ENCODE data around the gene PRCD. TPM values are rescaled to one million over a fixed set of nuclear protein-coding genes. Genes with fewer than 3 reads are reported as not detected.

PRCD gene
- total and polyA plus RNA-seq, 2 experiments from 2014 or later, result 0.43 to 3.4 TPM

DNA sequence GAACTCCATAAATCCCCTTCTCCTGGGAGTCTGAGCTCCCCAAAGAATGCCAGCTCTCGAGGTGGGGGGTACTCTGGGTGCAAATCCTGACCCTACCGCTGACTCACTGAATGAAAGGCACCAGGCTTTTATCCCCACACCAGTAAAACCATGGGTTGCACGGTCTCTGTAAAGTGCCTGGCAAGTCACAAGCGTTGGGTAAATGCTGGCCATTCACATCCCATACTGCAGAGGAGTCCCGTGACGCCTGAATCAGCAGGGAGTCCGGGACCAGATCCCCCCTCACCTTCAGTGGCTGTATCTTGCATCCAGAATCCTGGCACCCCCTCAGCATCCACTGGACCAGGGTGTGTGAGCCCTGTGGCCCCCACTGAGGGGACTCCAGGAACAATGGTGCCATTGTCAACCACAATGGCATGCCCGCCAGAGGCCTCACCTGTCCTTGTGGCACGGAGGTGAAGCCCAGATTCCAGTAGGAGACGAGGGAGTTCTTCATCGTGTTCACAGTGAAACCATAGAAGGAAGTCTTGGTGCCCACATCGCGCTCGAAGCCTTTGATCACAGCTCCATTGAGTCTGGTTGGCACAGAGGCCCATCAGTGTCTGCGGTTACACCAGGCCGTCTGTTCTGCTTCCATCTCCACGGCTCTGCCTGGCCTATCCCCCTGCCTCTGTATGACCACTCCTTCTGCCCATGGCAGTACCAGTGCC, 32.5 kb downstream of the PRCD start:
- in situ Hi-C loops (cut with MboI), result no loop called here

DNA sequence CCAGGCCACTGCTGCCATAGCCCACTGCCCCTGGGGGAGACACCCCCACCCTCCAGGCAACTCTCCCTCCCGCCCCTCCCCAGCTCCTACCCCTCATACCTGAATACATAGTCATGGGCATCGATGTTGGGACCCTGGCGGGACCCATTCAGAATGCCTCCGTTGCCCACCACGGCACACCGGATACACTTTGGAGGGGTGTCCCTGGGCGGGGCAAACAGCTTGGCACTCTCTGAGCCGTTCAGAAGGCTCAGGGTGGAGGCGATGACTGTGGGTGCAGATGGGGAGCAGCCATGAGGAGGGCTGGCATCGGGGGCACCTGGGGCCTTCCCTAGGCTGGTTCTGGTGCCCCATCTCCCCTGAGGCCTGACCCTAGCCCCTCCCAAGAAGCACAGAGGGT, 33.3 kb downstream of the PRCD start:
- Histone ChIP-seq H3K27ac (no peak overlapping the region), H2AFZ (no peak overlapping the region), H3K4me2 (ENCODE audit: unreplicated experiment) (no peak overlapping the region), H4K20me1 (ENCODE audit: insufficient read depth) (no peaks in the 10 kb centered on the region), H3K4me1 (ENCODE audit: insufficient read depth) (no peaks in the 10 kb centered on the region), H3K27me3 (replicated peaks; ENCODE audit: insufficient read depth) (no peaks in the 10 kb centered on the region), H3K79me2 (ENCODE audit: insufficient read depth) (no peaks in the 10 kb centered on the region), H3K9me3 (ENCODE audit: low read depth) (no peaks in the 10 kb centered on the region), H3K36me3 (ENCODE audit: low read depth) (no peaks in the 10 kb centered on the region), H3F3A (ENCODE audit: insufficient read depth) (no peaks in the 10 kb centered on the region), H3K4me3 (no peak overlapping the region), H3K9me2 (ENCODE audit: insufficient read depth) (no peaks in the 10 kb centered on the region), H3K9ac (no peak overlapping the region)
- no peak for DNase-seq
- 68 to 70% methylated on average over 9 to 10 of the region's 10 CpGs for WGBS, 2 experiments (ENCODE audit: low coverage in 1 of 2, low lambda C conversion rate in 2 of 2, missing lambda C conversion rate in 2 of 2)
- TF ChIP-seq EZH2 (IDR thresholded peaks at IDR 0.05; ENCODE audit: insufficient read depth, poor library complexity, severe bottlenecking) (no peak), EZH2phosphoT487 (IDR thresholded peaks at IDR 0.05; ENCODE audit: insufficient read depth, low read depth) (no peak)
- in situ Hi-C loops (cut with MboI), result no loop called here

More for the DNA sequence above, 32.5 kb downstream of the PRCD start:
- Histone ChIP-seq H4K20me1 (ENCODE audit: insufficient read depth) (no peaks in the 10 kb centered on the region), H3F3A (ENCODE audit: insufficient read depth) (peaks cover 2% of the 10 kb centered on the region; the same call in 1 of the 2 replicates), H3K4me3 (no peak overlapping the region), H3K9me2 (ENCODE audit: insufficient read depth) (no peaks in the 10 kb centered on the region), H3K4me1 (ENCODE audit: insufficient read depth) (no peaks in the 10 kb centered on the region), H3K9ac (no peak overlapping the region), H3K36me3 (ENCODE audit: low read depth) (no peaks in the 10 kb centered on the region), H3K79me2 (ENCODE audit: insufficient read depth) (no peaks in the 10 kb centered on the region), H3K27ac (no peak overlapping the region), H3K9me3 (ENCODE audit: low read depth) (no peaks in the 10 kb centered on the region), H2AFZ (no peak overlapping the region), H3K27me3 (replicated peaks; ENCODE audit: insufficient read depth) (no peaks in the 10 kb centered on the region), H3K4me2 (ENCODE audit: unreplicated experiment) (no peak overlapping the region)
- DNase-seq, result no peak
- 92 to 94% methylated on average over 17 of the region's 17 CpGs for WGBS, 2 experiments (ENCODE audit: low coverage in 1 of 2, low lambda C conversion rate in 2 of 2, missing lambda C conversion rate in 2 of 2)
- no peak for TF ChIP-seq EZH2phosphoT487 (IDR thresholded peaks at IDR 0.05; ENCODE audit: insufficient read depth, low read depth)
- no peak for TF ChIP-seq EZH2 (IDR thresholded peaks at IDR 0.05; ENCODE audit: insufficient read depth, poor library complexity, severe bottlenecking)

DNA sequence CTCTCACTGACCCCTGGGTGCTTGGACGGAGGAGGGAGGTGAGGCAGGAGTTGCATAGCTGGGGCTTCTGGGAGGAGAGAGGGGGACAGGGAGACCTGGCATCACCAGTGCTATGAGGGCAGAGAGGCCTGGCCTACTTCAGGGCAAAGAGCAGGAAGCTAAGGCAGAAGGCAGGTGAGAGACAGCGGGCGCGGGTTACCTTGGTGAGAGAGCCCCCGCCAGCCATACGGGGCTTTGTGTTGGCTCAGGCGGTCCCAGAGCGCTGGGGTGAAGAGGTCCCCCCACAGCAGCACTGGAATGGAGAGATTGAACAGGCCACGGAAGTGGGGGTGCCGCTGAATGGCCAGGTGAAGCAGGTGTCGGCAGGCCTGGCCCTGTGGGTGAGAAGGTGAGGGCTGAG, 34.3 kb downstream of the PRCD start:
- H3K9ac ChIP-seq, result no peak overlapping the region
- no peaks in the 10 kb centered on the region for H3K9me2 ChIP-seq (ENCODE audit: insufficient read depth)
- 88 to 93% methylated on average over 9 to 11 of the region's 11 CpGs for WGBS, 2 experiments (ENCODE audit: low coverage in 1 of 2, low lambda C conversion rate in 2 of 2, missing lambda C conversion rate in 2 of 2)
- no peaks in the 10 kb centered on the region for H3K4me1 ChIP-seq (ENCODE audit: insufficient read depth)
- no peak overlapping the region for H3K4me2 ChIP-seq (ENCODE audit: unreplicated experiment)
- no peak overlapping the region for H2AFZ ChIP-seq
- H4K20me1 ChIP-seq (ENCODE audit: insufficient read depth), result no peaks in the 10 kb centered on the region
- H3K27ac ChIP-seq, result no peak overlapping the region
- in situ Hi-C loops (cut with MboI), result no loop called here
- TF ChIP-seq EZH2 (IDR thresholded peaks at IDR 0.05; ENCODE audit: insufficient read depth, poor library complexity, severe bottlenecking), result no peak
- TF ChIP-seq EZH2phosphoT487 (IDR thresholded peaks at IDR 0.05; ENCODE audit: insufficient read depth, low read depth), result no peak
- H3K36me3 ChIP-seq (ENCODE audit: low read depth), result no peaks in the 10 kb centered on the region
- H3K4me3 ChIP-seq, result no peak overlapping the region
- no peaks in the 10 kb centered on the region for H3F3A ChIP-seq (ENCODE audit: insufficient read depth)
- H3K9me3 ChIP-seq (ENCODE audit: low read depth), result no peaks in the 10 kb centered on the region
- no peaks in the 10 kb centered on the region for H3K27me3 ChIP-seq (replicated peaks; ENCODE audit: insufficient read depth)
- H3K79me2 ChIP-seq (ENCODE audit: insufficient read depth), result no peaks in the 10 kb centered on the region
- no peak for DNase-seq

DNA sequence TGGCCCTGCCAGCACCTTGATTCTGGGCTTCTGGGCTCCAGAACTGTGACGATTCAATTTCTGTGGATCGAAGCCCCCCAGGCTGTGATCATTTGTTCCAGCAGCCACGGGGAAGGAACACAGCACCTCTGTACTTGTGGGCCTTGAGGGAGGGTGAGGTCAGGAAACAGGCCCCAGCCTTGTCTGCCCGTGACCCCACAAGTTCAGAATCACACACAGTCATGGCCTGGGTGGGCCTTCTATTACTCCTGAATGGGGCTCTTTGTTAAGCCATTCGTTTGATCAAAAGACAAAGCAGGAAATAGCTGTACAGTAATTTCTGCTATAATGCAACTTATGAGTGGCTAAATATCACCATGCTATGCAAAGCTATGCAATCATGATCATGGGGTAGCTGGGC, 35.7 kb downstream of the PRCD start:
- TF ChIP-seq EZH2phosphoT487 (IDR thresholded peaks at IDR 0.05; ENCODE audit: insufficient read depth, low read depth), result no peak
- no peak for TF ChIP-seq EZH2 (IDR thresholded peaks at IDR 0.05; ENCODE audit: insufficient read depth, poor library complexity, severe bottlenecking)
- Histone ChIP-seq H2AFZ (no peak overlapping the region), H3F3A (ENCODE audit: insufficient read depth) (no peaks in the 10 kb centered on the region), H3K9me3 (ENCODE audit: low read depth) (no peaks in the 10 kb centered on the region), H3K9me2 (ENCODE audit: insufficient read depth) (no peaks in the 10 kb centered on the region), H3K4me3 (no peak overlapping the region), H3K36me3 (ENCODE audit: low read depth) (no peaks in the 10 kb centered on the region), H3K4me2 (ENCODE audit: unreplicated experiment) (no peak overlapping the region), H3K4me1 (ENCODE audit: insufficient read depth) (no peaks in the 10 kb centered on the region), H3K27ac (no peak overlapping the region), H3K79me2 (ENCODE audit: insufficient read depth) (no peaks in the 10 kb centered on the region), H3K27me3 (replicated peaks; ENCODE audit: insufficient read depth) (no peaks in the 10 kb centered on the region), H3K9ac (no peak overlapping the region), H4K20me1 (ENCODE audit: insufficient read depth) (no peaks in the 10 kb centered on the region)
- DNase-seq, result no peak
- in situ Hi-C loops (cut with MboI), result loop anchor here (25.0 kb wide), 1 partner anchor 88 kb away; no protein-coding TSS in a partner anchor
- WGBS, 2 experiments (ENCODE audit: low coverage in 1 of 2, low lambda C conversion rate in 2 of 2, missing lambda C conversion rate in 2 of 2), result 70 to 72% methylated on average over 5 of the region's 5 CpGs

All from GM23248 (cell line).